ENCODE measurements around the gene JAM2.

JAM2 gene

GRCh38 chr21:25717491-25718147, 78.6 kb downstream of the JAM2 start:
- no peak for DNase-seq (ENCODE audit: low read depth in 2 of 2)

GRCh38 chr21:25721987-25722386, 82.9 kb downstream of the JAM2 start:
- no peak for DNase-seq (ENCODE audit: low read depth in 2 of 2)

- no peak for DNase-seq (ENCODE audit: low read depth in 2 of 2)
These were observed 83.6 kb downstream of the JAM2 start for GRCh38 chr21:25722631-25723030.

GRCh38 chr21:25732091-25732760, 93.2 kb downstream of the JAM2 start:
- no peak for DNase-seq (ENCODE audit: low read depth in 2 of 2)

GRCh38 chr21:25733859-25734653, 95.0 kb downstream of the JAM2 start:
- no peak for DNase-seq (ENCODE audit: low read depth in 2 of 2)

- DNase-seq (ENCODE audit: low read depth in 2 of 2) = no peak
These were observed 95.5 kb downstream of the JAM2 start for GRCh38 chr21:25734654-25734903.

GRCh38 chr21:25734904-25735645, 96.0 kb downstream of the JAM2 start, which contains the start of the genes ATP5PF and GABPA:
ATP5PF (minus strand) TSS chr21:25734904; CDS start chr21:25729794, 5,110 bp downstream.
GABPA (plus strand) TSS chr21:25734972; CDS start chr21:25741599, 6,627 bp downstream.
- DNase-seq (ENCODE audit: low read depth in 2 of 2) = peak; percentile 97 to 98

GRCh38 chr21:25735646-25736597, 96.9 kb downstream of the JAM2 start:
- peak; percentile 60 to 64 for DNase-seq (ENCODE audit: low read depth in 2 of 2)

- DNase-seq (ENCODE audit: low read depth in 2 of 2) = no peak
These were observed 98.4 kb downstream of the JAM2 start for GRCh38 chr21:25737421-25737820.

GRCh38 chr21:25742900-25743299, 103.8 kb downstream of the JAM2 start:
- DNase-seq (ENCODE audit: low read depth in 2 of 2) = no peak

- no peak for DNase-seq (ENCODE audit: low read depth in 2 of 2)
These were observed 105.8 kb downstream of the JAM2 start for GRCh38 chr21:25744854-25745253.

- DNase-seq (ENCODE audit: low read depth in 2 of 2) = no peak
These were observed 111.0 kb downstream of the JAM2 start for GRCh38 chr21:25750085-25750484.

GRCh38 chr21:25752416-25752815, 113.4 kb downstream of the JAM2 start:
- no peak for DNase-seq (ENCODE audit: low read depth in 2 of 2)

GRCh38 chr21:25756190-25756932, 117.3 kb downstream of the JAM2 start:
- no peak for DNase-seq (ENCODE audit: low read depth in 2 of 2)

- no peak for DNase-seq (ENCODE audit: low read depth in 2 of 2)
These were observed 118.5 kb downstream of the JAM2 start for GRCh38 chr21:25757531-25757930.

GRCh38 chr21:25759573-25759972, 120.5 kb downstream of the JAM2 start:
- no peak for DNase-seq (ENCODE audit: low read depth in 2 of 2)

- no peak for DNase-seq (ENCODE audit: low read depth in 2 of 2)
These were observed 121.0 kb downstream of the JAM2 start for GRCh38 chr21:25760061-25760460.

- no peak for DNase-seq (ENCODE audit: low read depth in 2 of 2)
These were observed 121.6 kb downstream of the JAM2 start for GRCh38 chr21:25760677-25761076.

GRCh38 chr21:25764065-25764464, 125.0 kb downstream of the JAM2 start:
- DNase-seq (ENCODE audit: low read depth in 2 of 2) = no peak

Measured in fibroblast of skin of left biceps (primary cell).